CD14-positive monocyte (primary cell): ENCODE measurements around the gene COL2A1. TPM values are rescaled to one million over a fixed set of nuclear protein-coding genes. Genes with fewer than 3 reads are reported as not detected.

ENCODE experiments used
- DNase-seq, 3 donors: peaks; one replicate each; pipeline ENCODE4 v3.0.0-alpha.2; 2011 to 2022
- H2AFZ ChIP-seq: 2 replicates; pipeline ENCODE4 v1.6.0; 2012; ENCODE audit warnings: mild to moderate bottlenecking, low read depth, low read length, inconsistent platforms; ENCODE audit not compliant: insufficient read depth, poor library complexity, severe bottlenecking
- H3K27ac ChIP-seq, 2 donors: 1 replicate in 1 of 2; 2 replicates in 1 of 2; pipeline ENCODE4 v1.5.1; 2012 to 2013; ENCODE audit warnings: low read length in 2 of 2, control low read depth in 1 of 2, inconsistent platforms in 1 of 2, low read depth in 1 of 2, mild to moderate bottlenecking in 1 of 2
- H3K27me3 ChIP-seq, 2 donors: one replicate each; pipeline versions ENCODE4 v1.6.0 to v1.6.1; 2011 to 2013; ENCODE audit warnings: low read length in 2 of 2; ENCODE audit not compliant: control insufficient read depth in 2 of 2, insufficient read depth in 2 of 2
- H3K36me3 ChIP-seq, 2 donors: replicated peaks in 1 of 2; 1 replicate in 1 of 2; 2 replicates in 1 of 2; pipeline versions ENCODE4 v1.5.1 to v1.6.1; 2012 to 2013; ENCODE audit warnings: low read length in 2 of 2, control low read depth in 1 of 2, inconsistent platforms in 1 of 2, mild to moderate bottlenecking in 1 of 2; ENCODE audit not compliant: insufficient read depth in 2 of 2, control insufficient read depth in 1 of 2
- H3K4me1 ChIP-seq, 2 donors: 1 replicate in 1 of 2; 2 replicates in 1 of 2; pipeline versions ENCODE4 v1.5.1 to v1.6.1; 2012 to 2013; ENCODE audit warnings: low read length in 2 of 2, control low read depth in 1 of 2, inconsistent platforms in 1 of 2, mild to moderate bottlenecking in 1 of 2, moderate library complexity in 1 of 2; ENCODE audit not compliant: insufficient read depth in 2 of 2, control insufficient read depth in 1 of 2
- H3K4me2 ChIP-seq: replicated peaks from 2 replicates; pipeline ENCODE3; 2012; ENCODE audit warnings: low read length, moderate library complexity, mild to moderate bottlenecking; ENCODE audit not compliant: poor library complexity, severe bottlenecking; ENCODE audit errors: extremely low read depth
- H3K4me3 ChIP-seq, 3 experiments: fragments of 200-600 bp in 1 of 3; sonication (generic) in 1 of 3; replicated peaks in 1 of 3; 1 replicate in 2 of 3; 2 replicates in 1 of 3; pipeline ENCODE4 v1.5.1; 2011 to 2013; ENCODE audit warnings: low read length in 3 of 3, mild to moderate bottlenecking in 3 of 3, control low read depth in 2 of 3, low read depth in 2 of 3, inconsistent platforms in 1 of 3, moderate library complexity in 1 of 3
- H3K79me2 ChIP-seq: 2 replicates; pipeline ENCODE4 v1.6.0; 2012; ENCODE audit warnings: mild to moderate bottlenecking, control low read depth, inconsistent platforms, low read length, moderate library complexity; ENCODE audit not compliant: insufficient read depth
- H3K9ac ChIP-seq: 2 replicates; pipeline ENCODE4 v1.6.0; 2017; ENCODE audit warnings: low read length, mild to moderate bottlenecking; ENCODE audit not compliant: insufficient read depth, poor library complexity, severe bottlenecking
- H3K9me3 ChIP-seq, 2 donors: replicated peaks in 1 of 2; 1 replicate in 1 of 2; 2 replicates in 1 of 2; pipeline versions ENCODE4 v1.5.1 to v1.6.1; 2012 to 2013; ENCODE audit warnings: low read length in 2 of 2, control low read depth in 1 of 2; ENCODE audit not compliant: control insufficient read depth in 1 of 2, insufficient read depth in 1 of 2
- H4K20me1 ChIP-seq: 2 replicates; pipeline ENCODE4 v1.6.0; 2012; ENCODE audit warnings: mild to moderate bottlenecking, low read length, control low read depth, moderate library complexity; ENCODE audit not compliant: insufficient read depth
- H3K27ac Mint-ChIP-seq, 7 donors: one replicate each; pipeline ENCODE4 v1.8.0; 2020; ENCODE audit warnings: mild to moderate bottlenecking in 7 of 7, mixed read lengths in 7 of 7, moderate library complexity in 6 of 7, inconsistent platforms in 2 of 7
- H3K27me3 Mint-ChIP-seq, 3 donors: one replicate each; pipeline ENCODE4 v1.8.0; 2021 to 2022; ENCODE audit warnings: low read depth in 3 of 3, mild to moderate bottlenecking in 3 of 3, mixed read lengths in 3 of 3, moderate library complexity in 3 of 3, inconsistent platforms in 1 of 3
- H3K36me3 Mint-ChIP-seq, 2 donors: one replicate each; pipeline ENCODE4 v1.8.0; 2020; ENCODE audit warnings: mixed read lengths in 2 of 2, inconsistent platforms in 1 of 2, mild to moderate bottlenecking in 1 of 2
- H3K4me1 Mint-ChIP-seq: one replicate; pipeline ENCODE4 v1.8.0; 2020; ENCODE audit warnings: mild to moderate bottlenecking, mixed read lengths
- H3K4me3 Mint-ChIP-seq, 2 donors: one replicate each; pipeline ENCODE4 v1.8.0; 2020; ENCODE audit warnings: mild to moderate bottlenecking in 2 of 2, mixed read lengths in 2 of 2, moderate library complexity in 1 of 2
- H3K9me3 Mint-ChIP-seq, 7 donors: one replicate each; pipeline ENCODE4 v1.8.0; 2020 to 2022; ENCODE audit warnings: mixed read lengths in 7 of 7, mild to moderate bottlenecking in 6 of 7, moderate library complexity in 6 of 7, inconsistent platforms in 2 of 7
- CTCF ChIP-seq: fragments of 200-600 bp; IDR thresholded peaks from one replicate; pipeline ENCODE4 v1.8.0; 2022; ENCODE audit warnings: antibody characterized with exemption, mild to moderate bottlenecking
- WGBS: methylation state at CpG from one replicate; pipeline ENCODE4 v1.1.5; 2013; ENCODE audit warnings: missing lambda C conversion rate; ENCODE audit not compliant: insufficient coverage; 5-methylcytosine and 5-hydroxymethylcytosine counted together
- intact Hi-C, 2 donors: fragments of 100-400 bp; cut with micrococcal nuclease; formaldehyde crosslinking; loops; one replicate each; pipeline versions ENCODE4 v1.15.0 to v1.15.1; 2023
- polyA plus RNA-seq, 3 donors: library from polyadenylated mRNA; depleted of rRNA in 1 of 3; unstranded in 2 of 3; stranded (reverse) in 1 of 3; fragments of 300-500 nt in 2 of 3; fragments of >200 nt in 1 of 3; fragmentation: Illumina TruSeq in 2 of 3; gene quantifications; 1 replicate in 2 of 3; 2 replicates in 1 of 3; pipeline ENCODE4 v1.2.3, GENCODE V29; 2012 to 2021

Gene COL2A1
- polyA plus RNA-seq, 3 donors: not detected

GRCh38 chr12:48003226-48004052, 837 bp downstream of the COL2A1 start:
- peaks cover 0 to 3% of the 10 kb centered on the region in 2 donors for H3K36me3 Mint-ChIP-seq
- peaks cover 0 to 39% of the 10 kb centered on the region in 2 donors for H3K9me3 ChIP-seq
- H3K27ac ChIP-seq: no peak overlapping the region
- peaks cover 34% of the 10 kb centered on the region for H3K4me1 Mint-ChIP-seq
- 5% methylated on average over 26 of the region's 38 CpGs for WGBS
- peaks cover 0 to 18% (median 7%) of the 10 kb centered on the region in 7 donors for H3K9me3 Mint-ChIP-seq
- peaks cover 17 to 20% of the 10 kb centered on the region in 2 donors for H3K4me1 ChIP-seq
- no peaks in the 10 kb centered on the region for H3K79me2 ChIP-seq
- H3K36me3 ChIP-seq: no peaks in the 10 kb centered on the region
- no peak for TF ChIP-seq CTCF
- H3K27ac Mint-ChIP-seq: peak overlapping the region in 1 of 7 donors; percentile 36
- peak overlapping the region; percentile 36 for H3K4me2 ChIP-seq
- intact Hi-C loops: no loop called here
- peak overlapping the region in 1 of 3 experiments; percentile 32 for H3K4me3 ChIP-seq
- no peak for DNase-seq
- no peaks in the 10 kb centered on the region for H4K20me1 ChIP-seq
- H2AFZ ChIP-seq: peak overlapping the region; percentile 46
- no peak overlapping the region for H3K9ac ChIP-seq
- peaks cover 76 to 98% of the 10 kb centered on the region in 2 donors for H3K27me3 ChIP-seq
- H3K27me3 Mint-ChIP-seq: peaks cover 92 to 97% (median 94%) of the 10 kb centered on the region in 3 donors
- peak overlapping the region; percentile 45 to 88 for H3K4me3 Mint-ChIP-seq

- H3K79me2 ChIP-seq: no peaks in the 10 kb centered on the region
- no peaks in the 10 kb centered on the region for H3K36me3 ChIP-seq
- peaks cover 17 to 20% of the 10 kb centered on the region in 2 donors for H3K4me1 ChIP-seq
- peaks cover 34% of the 10 kb centered on the region for H3K4me1 Mint-ChIP-seq
- no peak overlapping the region for H3K4me3 ChIP-seq
- DNase-seq: no peak
- H3K36me3 Mint-ChIP-seq: peaks cover 0 to 3% of the 10 kb centered on the region in 2 donors
- H3K9ac ChIP-seq: no peak overlapping the region
- H3K4me2 ChIP-seq: no peak overlapping the region
- TF ChIP-seq CTCF: no peak
- peak overlapping the region in 1 of 2 donors; percentile 88 for H3K4me3 Mint-ChIP-seq
- peaks cover 0 to 39% of the 10 kb centered on the region in 2 donors for H3K9me3 ChIP-seq
- peaks cover 0 to 18% (median 8%) of the 10 kb centered on the region in 7 donors for H3K9me3 Mint-ChIP-seq
- WGBS: 2% methylated on average over 20 of the region's 26 CpGs
- peaks cover 91 to 97% (median 95%) of the 10 kb centered on the region in 3 donors for H3K27me3 Mint-ChIP-seq
- H2AFZ ChIP-seq: no peak overlapping the region
- intact Hi-C loops: no loop called here
- no peak overlapping the region for H3K27ac ChIP-seq
- H3K27me3 ChIP-seq: peaks cover 77 to 99% of the 10 kb centered on the region in 2 donors
- no peak overlapping the region for H3K27ac Mint-ChIP-seq
- no peaks in the 10 kb centered on the region for H4K20me1 ChIP-seq
These were observed 1.5 kb downstream of the COL2A1 start for GRCh38 chr12:48002773-48003218.
